Caco-2 (cell line): ENCODE results near the gene KDM2B. TPM values are rescaled to one million over a fixed set of nuclear protein-coding genes. Genes with fewer than 3 reads are reported as not detected.
"Not testable (repeated sequence)": the region's sequence is repeated elsewhere in the genome, so short reads cannot be mapped to it uniquely, and the experiment has no call there.

Source experiments
- BruUV-seq: library from RNA; stranded (reverse); fragments of 400-500 nt; replicated peaks from 2 replicates; lab custom pipeline; 2021; lab: Mats Ljungman, UMichigan
- CTCF ChIA-PET: fragments of 300-600 bp; sonication (Branson Sonifier 250); formaldehyde crosslinking; loops from one replicate; lab custom pipeline; 2022; ENCODE audit warnings: antibody characterized with exemption; lab: Charles Lee
- POLR2A ChIA-PET: fragments of 300-600 bp; sonication (Branson Sonifier 250); formaldehyde crosslinking; loops from one replicate; lab custom pipeline; 2022; ENCODE audit warnings: antibody characterized with exemption; lab: Charles Lee
- DNase-seq, 2 experiments: peaks; one replicate each; pipeline versions ENCODE4 v3.0.0 to v3.0.0-alpha.2; 2020 to 2022
- H3K27me3 ChIP-seq: replicated peaks from 2 replicates; pipeline ENCODE4 v1.6.0; 2011; ENCODE audit warnings: low read length; ENCODE audit not compliant: control insufficient read depth, insufficient read depth
- H3K36me3 ChIP-seq: 2 replicates; pipeline ENCODE4 v1.5.1; 2011; ENCODE audit warnings: low read length; ENCODE audit not compliant: control insufficient read depth, insufficient read depth
- H3K4me1 ChIP-seq: fragments of 250-450 bp; sonication (Bioruptor Pico); 2 replicates; pipeline ENCODE4 v1.5.1; 2020; ENCODE audit warnings: mild to moderate bottlenecking
- H3K4me3 ChIP-seq: 2 replicates; pipeline ENCODE4 v1.5.1; 2011; ENCODE audit warnings: low read depth, mild to moderate bottlenecking, control low read depth, low read length
- H3K9me3 ChIP-seq: fragments of 250-450 bp; sonication (Bioruptor Pico); 2 replicates; pipeline ENCODE4 v1.5.1; 2020; ENCODE audit warnings: mild to moderate bottlenecking, moderate library complexity
- H3K27ac Mint-ChIP-seq: one replicate; pipeline ENCODE4 v1.8.0; 2022; ENCODE audit warnings: mixed read lengths; ENCODE audit not compliant: unreplicated experiment
- H3K27me3 Mint-ChIP-seq: one replicate; pipeline ENCODE4 v1.8.0; 2022; ENCODE audit warnings: mixed read lengths; ENCODE audit not compliant: insufficient read depth, unreplicated experiment
- H3K36me3 Mint-ChIP-seq: one replicate; pipeline ENCODE4 v1.8.0; 2022; ENCODE audit warnings: mild to moderate bottlenecking, mixed read lengths; ENCODE audit not compliant: insufficient read depth, unreplicated experiment
- H3K4me1 Mint-ChIP-seq: one replicate; pipeline ENCODE4 v1.8.0; 2022; ENCODE audit warnings: low read depth, mixed read lengths; ENCODE audit not compliant: unreplicated experiment
- H3K4me3 Mint-ChIP-seq: one replicate; pipeline ENCODE4 v1.8.0; 2022; ENCODE audit warnings: mild to moderate bottlenecking, moderate library complexity, mixed read lengths; ENCODE audit not compliant: unreplicated experiment
- H3K9me3 Mint-ChIP-seq: one replicate; pipeline ENCODE4 v1.8.0; 2022; ENCODE audit warnings: mixed read lengths; ENCODE audit not compliant: unreplicated experiment
- CTCF ChIP-seq, 2 experiments: fragments of 200-600 bp in 1 of 2; IDR thresholded peaks; 1 replicate in 1 of 2; 2 replicates in 1 of 2; pipeline versions ENCODE4 v1.5.1 to v1.8.0; 2011 to 2022; ENCODE audit warnings: antibody characterized with exemption in 1 of 2, control low read depth in 1 of 2, inconsistent platforms in 1 of 2, low read depth in 1 of 2, low read length in 1 of 2, mild to moderate bottlenecking in 1 of 2, moderate library complexity in 1 of 2; ENCODE audit not compliant: insufficient read depth in 1 of 2, severe bottlenecking in 1 of 2, unreplicated experiment in 1 of 2
- intact Hi-C: fragments of 100-400 bp; cut with micrococcal nuclease; formaldehyde crosslinking; loops from one replicate; pipeline ENCODE4 v1.10.0; 2022; ENCODE audit not compliant: unreplicated experiment
- total RNA-seq: library from RNA; stranded (reverse); gene quantifications from 2 replicates; pipeline ENCODE4 v1.2.3, GENCODE V29; 2022

The KDM2B gene
- total RNA-seq, 1 experiment from 2014 or later: 48.4 TPM

- no peaks in the 10 kb centered on the region for H3K9me3 Mint-ChIP-seq
- H3K4me3 ChIP-seq: no peak overlapping the region
- H3K4me1 Mint-ChIP-seq: peaks cover 8% of the 10 kb centered on the region
- no peak for TF ChIP-seq CTCF (IDR thresholded peaks at IDR 0.05; ENCODE audit: insufficient read depth in 1 of 2, low read depth in 1 of 2, low read length in 1 of 2, severe bottlenecking in 1 of 2, unreplicated experiment in 1 of 2)
- no peaks in the 10 kb centered on the region for H3K36me3 Mint-ChIP-seq
- no peaks in the 10 kb centered on the region for H3K9me3 ChIP-seq
- CTCF ChIA-PET: no interaction called here
- no TSS peak for BruUV-seq
- no peak for DNase-seq
- intact Hi-C loops: no loop called here
- H3K27ac Mint-ChIP-seq: peak overlapping the region; percentile 19
- no peaks in the 10 kb centered on the region for H3K27me3 Mint-ChIP-seq
- H3K27me3 ChIP-seq: no peaks in the 10 kb centered on the region
- H3K4me3 Mint-ChIP-seq: no peak overlapping the region
- no peaks in the 10 kb centered on the region for H3K4me1 ChIP-seq
- POLR2A ChIA-PET: interaction anchor here (0.5 kb wide), 1 partner anchor 68 kb away, joined by 3 read pairs; no protein-coding TSS in a partner anchor
- no peaks in the 10 kb centered on the region for H3K36me3 ChIP-seq
These were observed 192.3 kb downstream of the KDM2B start for GRCh38 chr12:121388421-121388981.

- H3K4me1 ChIP-seq, H3K9me3 ChIP-seq, H3K4me3 Mint-ChIP-seq, H3K36me3 ChIP-seq, H3K4me1 Mint-ChIP-seq, H3K4me3 ChIP-seq, intact Hi-C loops, DNase-seq, CTCF ChIA-PET, H3K27me3 Mint-ChIP-seq, H3K27ac Mint-ChIP-seq, H3K27me3 ChIP-seq, BruUV-seq, POLR2A ChIA-PET, H3K36me3 Mint-ChIP-seq, H3K9me3 Mint-ChIP-seq: not testable (repeated sequence)
These were observed 195.9 kb downstream of the KDM2B start for GRCh38 chr12:121384891-121385290.

- ChIA-PET CTCF (interaction anchor here (0.7 to 1.2 kb wide), 2 partner anchors 17 to 88 kb away, joined by 4 to 6 read pairs; partner anchors contain the start of gene RNF34), POLR2A (interaction anchor here (0.6 kb wide), 1 partner anchor 17 kb away, joined by 9 read pairs; the partner anchor contains the start of gene RNF34)
- no peaks in the 10 kb centered on the region for H3K9me3 ChIP-seq
- no peaks in the 10 kb centered on the region for H3K36me3 Mint-ChIP-seq
- peak in 1 of 2 experiments; percentile 19 for TF ChIP-seq CTCF (IDR thresholded peaks at IDR 0.05; ENCODE audit: insufficient read depth in 1 of 2, low read depth in 1 of 2, low read length in 1 of 2, severe bottlenecking in 1 of 2, unreplicated experiment in 1 of 2)
- H3K4me1 Mint-ChIP-seq: peaks cover 5% of the 10 kb centered on the region
- DNase-seq: no peak
- no peak overlapping the region for H3K4me3 Mint-ChIP-seq
- H3K36me3 ChIP-seq: no peaks in the 10 kb centered on the region
- no peaks in the 10 kb centered on the region for H3K27me3 ChIP-seq
- no TSS peak for BruUV-seq
- intact Hi-C loops: no loop called here
- H3K4me1 ChIP-seq: no peaks in the 10 kb centered on the region
- H3K27ac Mint-ChIP-seq: no peak overlapping the region
- no peaks in the 10 kb centered on the region for H3K9me3 Mint-ChIP-seq
- H3K4me3 ChIP-seq: no peak overlapping the region
- H3K27me3 Mint-ChIP-seq: no peaks in the 10 kb centered on the region
These were observed 197.2 kb downstream of the KDM2B start for GRCh38 chr12:121383601-121384021.
